Erythroblast (primary cell): ENCODE data around the gene PLAC9.

ENCODE experiments used
- GATA1 ChIP-seq: IDR thresholded peaks from 2 replicates; pipeline ENCODE4 v1.6.1; 2011; ENCODE audit warnings: low read depth, mild to moderate bottlenecking, control low read depth, low read length, moderate library complexity
- POLR2A ChIP-seq: IDR thresholded peaks from 2 replicates; pipeline ENCODE4 v1.6.1; 2011; ENCODE audit warnings: mild to moderate bottlenecking, low read length

DNA sequence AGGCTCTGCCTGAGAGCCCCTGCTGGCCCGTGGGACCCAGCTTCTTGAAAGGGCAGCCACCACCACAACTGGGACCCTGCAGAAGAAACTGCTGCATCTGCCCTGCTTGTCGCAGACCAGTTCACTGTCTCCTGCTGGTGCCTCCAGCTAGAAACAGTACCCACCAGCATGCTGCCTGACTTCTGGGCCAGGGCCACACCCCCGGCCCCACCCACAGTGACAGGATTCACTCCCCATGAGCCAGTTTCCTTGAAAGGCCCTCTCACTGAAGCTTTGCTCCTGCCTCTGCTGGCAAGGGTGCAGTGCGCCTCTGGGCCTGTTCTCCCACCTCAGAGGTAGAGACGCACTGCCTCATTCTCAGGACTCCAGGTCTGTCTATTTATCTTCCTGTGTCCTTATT lies 40.4 kb downstream of the PLAC9 start:
- TF ChIP-seq POLR2A, result no peak
- TF ChIP-seq GATA1, result no peak
